Liver (tissue), 9 donors: Measurements from ENCODE around the gene PDCL2. TPM values are rescaled to one million over a fixed set of nuclear protein-coding genes. Genes with fewer than 3 reads are reported as not detected.

Experiments
- DNase-seq: peaks from one replicate; pipeline ENCODE4 v3.0.0-alpha.2; 2017; ENCODE audit warnings: low spot score
- H3K27ac ChIP-seq, 2 donors: one replicate each; pipeline ENCODE4 v1.7.0; 2013; ENCODE audit warnings: inconsistent platforms in 2 of 2, low read length in 2 of 2, control low read depth in 1 of 2, low read depth in 1 of 2, mild to moderate bottlenecking in 1 of 2
- H3K27me3 ChIP-seq, 4 donors: one replicate each; pipeline versions ENCODE4 v1.6.1 to v1.7.0; 2013; ENCODE audit warnings: low read length in 3 of 4, inconsistent platforms in 1 of 4, mild to moderate bottlenecking in 1 of 4, moderate library complexity in 1 of 4; ENCODE audit not compliant: control insufficient read depth in 4 of 4, insufficient read depth in 4 of 4
- H3K36me3 ChIP-seq, 4 donors: one replicate each; pipeline versions ENCODE4 v1.6.1 to v1.7.0; 2013; ENCODE audit warnings: low read length in 3 of 4, mild to moderate bottlenecking in 3 of 4, low read depth in 1 of 4, moderate library complexity in 1 of 4; ENCODE audit not compliant: control insufficient read depth in 4 of 4, insufficient read depth in 3 of 4
- H3K4me1 ChIP-seq, 4 donors: one replicate each; pipeline versions ENCODE4 v1.6.1 to v1.7.0; 2013; ENCODE audit warnings: low read length in 3 of 4, mild to moderate bottlenecking in 3 of 4, moderate library complexity in 1 of 4; ENCODE audit not compliant: control insufficient read depth in 4 of 4, insufficient read depth in 4 of 4
- H3K4me3 ChIP-seq, 3 donors: one replicate each; pipeline versions ENCODE4 v1.6.1 to v1.7.0; 2013; ENCODE audit warnings: low read length in 3 of 3, control low read depth in 1 of 3, low read depth in 1 of 3, mild to moderate bottlenecking in 1 of 3
- H3K9ac ChIP-seq, 2 donors: one replicate each; pipeline ENCODE4 v1.7.0; 2013; ENCODE audit warnings: low read length in 2 of 2, mild to moderate bottlenecking in 2 of 2, moderate library complexity in 2 of 2, control low read depth in 1 of 2, low read depth in 1 of 2
- H3K9me3 ChIP-seq, 4 donors: one replicate each; pipeline versions ENCODE4 v1.6.1 to v1.7.0; 2013; ENCODE audit warnings: low read length in 3 of 4; ENCODE audit not compliant: control insufficient read depth in 4 of 4
- EGR1 ChIP-seq, 2 donors: IDR thresholded peaks; 2 replicates each; pipeline ENCODE4 v1.6.1; 2016 to 2018; ENCODE audit warnings: antibody characterized with exemption in 2 of 2, low read depth in 2 of 2
- FOXA1 ChIP-seq: IDR thresholded peaks from 2 replicates; pipeline ENCODE4 v1.6.1; 2016; ENCODE audit warnings: antibody characterized with exemption
- FOXA2 ChIP-seq: IDR thresholded peaks from 2 replicates; pipeline ENCODE4 v1.6.1; 2016; ENCODE audit warnings: antibody characterized with exemption
- GABPA ChIP-seq, 2 donors: IDR thresholded peaks in 1 of 2; conservative IDR thresholded peaks in 1 of 2; 2 replicates each; pipeline ENCODE4 v1.6.1; 2016; ENCODE audit warnings: antibody characterized with exemption in 2 of 2, mild to moderate bottlenecking in 1 of 2, moderate library complexity in 1 of 2
- HNF4A ChIP-seq, 2 donors: conservative IDR thresholded peaks; 2 replicates each; pipeline ENCODE4 v1.6.1; 2016; ENCODE audit warnings: antibody characterized with exemption in 2 of 2, mild to moderate bottlenecking in 2 of 2
- HNF4G ChIP-seq: IDR thresholded peaks from 2 replicates; pipeline ENCODE4 v1.6.1; 2016; ENCODE audit warnings: antibody characterized with exemption
- JUND ChIP-seq, 2 donors: IDR thresholded peaks; 2 replicates each; pipeline ENCODE4 v1.6.1; 2016; ENCODE audit warnings: antibody characterized with exemption in 2 of 2
- NR2F2 ChIP-seq: IDR thresholded peaks from 2 replicates; pipeline ENCODE4 v1.6.1; 2016; ENCODE audit warnings: antibody characterized with exemption
- RAD21 ChIP-seq, 2 donors: IDR thresholded peaks; 2 replicates each; pipeline ENCODE4 v1.6.1; 2016; ENCODE audit warnings: antibody characterized with exemption in 2 of 2, mild to moderate bottlenecking in 2 of 2
- RXRA ChIP-seq, 2 donors: IDR thresholded peaks; 2 replicates each; pipeline ENCODE4 v1.6.1; 2017 to 2018; ENCODE audit warnings: antibody characterized with exemption in 2 of 2, mild to moderate bottlenecking in 1 of 2
- SP1 ChIP-seq: IDR thresholded peaks from 2 replicates; pipeline ENCODE4 v1.6.1; 2018; ENCODE audit warnings: antibody characterized with exemption, mild to moderate bottlenecking
- TAF1 ChIP-seq: conservative IDR thresholded peaks from 2 replicates; pipeline ENCODE4 v1.6.1; 2016; ENCODE audit warnings: antibody characterized with exemption, mild to moderate bottlenecking
- YY1 ChIP-seq: IDR thresholded peaks from 2 replicates; pipeline ENCODE4 v1.6.1; 2016; ENCODE audit warnings: antibody characterized with exemption, mild to moderate bottlenecking
- WGBS: extraction: QIAGEN DNeasy Blood & Tissue Kit; methylation state at CpG from one replicate; pipeline ENCODE4 v1.1.7; 2013; 5-methylcytosine and 5-hydroxymethylcytosine counted together
- polyA plus RNA-seq, 2 donors: library from polyadenylated mRNA; stranded (reverse) in 1 of 2; unstranded in 1 of 2; fragments of 200-250 nt in 1 of 2; fragments of >200 nt in 1 of 2; fragmentation: Nextera tagmentation in 1 of 2; extraction: Ambion mirVana in 1 of 2; gene quantifications; one replicate each; pipeline versions ENCODE4 v1.2.1 to v1.2.3, GENCODE V29; 2013 to 2015
- total RNA-seq, 2 donors: library from RNA; depleted of rRNA; stranded (reverse); fragments of >200 nt; gene quantifications; one replicate each; pipeline ENCODE4 v1.2.3, GENCODE V29; 2014
- TF ChIP-seq, protein P1 (sequence below): IDR thresholded peaks from 2 replicates; pipeline ENCODE4 v1.6.1; 2016; ENCODE audit warnings: antibody characterized with exemption
- TF ChIP-seq, protein P2 (sequence below): IDR thresholded peaks from 2 replicates; pipeline ENCODE4 v1.6.1; 2016; ENCODE audit warnings: antibody characterized with exemption, mild to moderate bottlenecking
- TF ChIP-seq, protein P3 (sequence below): IDR thresholded peaks from 2 replicates; pipeline ENCODE4 v1.6.1; 2016; ENCODE audit warnings: antibody characterized with exemption
- TF ChIP-seq, protein P4 (sequence below): fragments of 150-350 bp; IDR thresholded peaks from 2 replicates; pipeline ENCODE4 v1.5.1; 2017; ENCODE audit warnings: improper control_type of control experiment, low read depth, low read length; ENCODE audit not compliant: missing input control
- TF ChIP-seq, protein P5 (sequence below): IDR thresholded peaks from 2 replicates; pipeline ENCODE4 v1.6.1; 2016; ENCODE audit warnings: antibody characterized with exemption
- donor health status: healthy.
- donor health status: healthy.
- donor health status: healthy.
- donor health status: healthy.
- donor health status: healthy.

The PDCL2 gene
- total and polyA plus RNA-seq, 4 donors = not detected

DNA sequence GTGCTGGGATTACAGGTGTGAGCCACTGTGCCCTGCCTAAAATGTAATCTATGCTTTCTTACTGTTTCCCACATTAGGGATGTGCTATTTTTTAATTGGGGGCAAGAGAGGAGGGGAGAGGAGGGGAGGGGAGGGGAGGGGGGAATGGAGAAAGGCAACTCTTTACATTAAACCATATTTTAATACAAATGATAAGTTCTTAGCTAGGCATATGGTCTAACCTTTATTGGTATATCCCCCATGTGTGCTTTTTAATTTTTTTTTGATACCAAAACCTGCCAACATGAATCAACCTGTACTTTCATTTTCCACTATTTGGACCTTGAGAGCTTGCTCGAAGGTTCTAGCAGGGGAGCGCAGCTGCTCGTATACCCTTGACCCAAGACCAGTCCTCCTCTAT, 51.8 kb downstream of the PDCL2 start:
- no peaks in the 10 kb centered on the region for H3K27me3 ChIP-seq
- H3K4me1 ChIP-seq = peaks cover 0 to 12% (median 5%) of the 10 kb centered on the region in 4 donors
- H3K9ac ChIP-seq = no peak overlapping the region
- H3K27ac ChIP-seq = no peak overlapping the region
- DNase-seq = no peak
- no peaks in the 10 kb centered on the region for H3K36me3 ChIP-seq
- 96% methylated on average over 3 of the region's 3 CpGs for WGBS
- H3K4me3 ChIP-seq = no peak overlapping the region
- TF ChIP-seq FOXA2 (no peak), RAD21 (IDR thresholded peaks at IDR 0.05) (no peak), YY1 (no peak), HNF4A (conservative IDR thresholded peaks at IDR 0.05) (no peak), RXRA (IDR thresholded peaks at IDR 0.05) (no peak), TAF1 (no peak), JUND (IDR thresholded peaks at IDR 0.05) (no peak), HNF4G (no peak), GABPA (IDR thresholded peaks at IDR 0.05 in 1 of 2, conservative IDR thresholded peaks at IDR 0.05 in 1 of 2) (no peak), NR2F2 (no peak), EGR1 (IDR thresholded peaks at IDR 0.05; ENCODE audit: low read depth in 2 of 2) (no peak), SP1 (no peak), FOXA1 (no peak)
- TF ChIP-seq, protein P1, sequence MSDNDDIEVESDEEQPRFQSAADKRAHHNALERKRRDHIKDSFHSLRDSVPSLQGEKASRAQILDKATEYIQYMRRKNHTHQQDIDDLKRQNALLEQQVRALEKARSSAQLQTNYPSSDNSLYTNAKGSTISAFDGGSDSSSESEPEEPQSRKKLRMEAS = no peak
- TF ChIP-seq, protein P2, sequence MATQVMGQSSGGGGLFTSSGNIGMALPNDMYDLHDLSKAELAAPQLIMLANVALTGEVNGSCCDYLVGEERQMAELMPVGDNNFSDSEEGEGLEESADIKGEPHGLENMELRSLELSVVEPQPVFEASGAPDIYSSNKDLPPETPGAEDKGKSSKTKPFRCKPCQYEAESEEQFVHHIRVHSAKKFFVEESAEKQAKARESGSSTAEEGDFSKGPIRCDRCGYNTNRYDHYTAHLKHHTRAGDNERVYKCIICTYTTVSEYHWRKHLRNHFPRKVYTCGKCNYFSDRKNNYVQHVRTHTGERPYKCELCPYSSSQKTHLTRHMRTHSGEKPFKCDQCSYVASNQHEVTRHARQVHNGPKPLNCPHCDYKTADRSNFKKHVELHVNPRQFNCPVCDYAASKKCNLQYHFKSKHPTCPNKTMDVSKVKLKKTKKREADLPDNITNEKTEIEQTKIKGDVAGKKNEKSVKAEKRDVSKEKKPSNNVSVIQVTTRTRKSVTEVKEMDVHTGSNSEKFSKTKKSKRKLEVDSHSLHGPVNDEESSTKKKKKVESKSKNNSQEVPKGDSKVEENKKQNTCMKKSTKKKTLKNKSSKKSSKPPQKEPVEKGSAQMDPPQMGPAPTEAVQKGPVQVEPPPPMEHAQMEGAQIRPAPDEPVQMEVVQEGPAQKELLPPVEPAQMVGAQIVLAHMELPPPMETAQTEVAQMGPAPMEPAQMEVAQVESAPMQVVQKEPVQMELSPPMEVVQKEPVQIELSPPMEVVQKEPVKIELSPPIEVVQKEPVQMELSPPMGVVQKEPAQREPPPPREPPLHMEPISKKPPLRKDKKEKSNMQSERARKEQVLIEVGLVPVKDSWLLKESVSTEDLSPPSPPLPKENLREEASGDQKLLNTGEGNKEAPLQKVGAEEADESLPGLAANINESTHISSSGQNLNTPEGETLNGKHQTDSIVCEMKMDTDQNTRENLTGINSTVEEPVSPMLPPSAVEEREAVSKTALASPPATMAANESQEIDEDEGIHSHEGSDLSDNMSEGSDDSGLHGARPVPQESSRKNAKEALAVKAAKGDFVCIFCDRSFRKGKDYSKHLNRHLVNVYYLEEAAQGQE = no peak
- TF ChIP-seq, protein P3, sequence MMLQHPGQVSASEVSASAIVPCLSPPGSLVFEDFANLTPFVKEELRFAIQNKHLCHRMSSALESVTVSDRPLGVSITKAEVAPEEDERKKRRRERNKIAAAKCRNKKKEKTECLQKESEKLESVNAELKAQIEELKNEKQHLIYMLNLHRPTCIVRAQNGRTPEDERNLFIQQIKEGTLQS = no peak
- TF ChIP-seq, protein P4, sequence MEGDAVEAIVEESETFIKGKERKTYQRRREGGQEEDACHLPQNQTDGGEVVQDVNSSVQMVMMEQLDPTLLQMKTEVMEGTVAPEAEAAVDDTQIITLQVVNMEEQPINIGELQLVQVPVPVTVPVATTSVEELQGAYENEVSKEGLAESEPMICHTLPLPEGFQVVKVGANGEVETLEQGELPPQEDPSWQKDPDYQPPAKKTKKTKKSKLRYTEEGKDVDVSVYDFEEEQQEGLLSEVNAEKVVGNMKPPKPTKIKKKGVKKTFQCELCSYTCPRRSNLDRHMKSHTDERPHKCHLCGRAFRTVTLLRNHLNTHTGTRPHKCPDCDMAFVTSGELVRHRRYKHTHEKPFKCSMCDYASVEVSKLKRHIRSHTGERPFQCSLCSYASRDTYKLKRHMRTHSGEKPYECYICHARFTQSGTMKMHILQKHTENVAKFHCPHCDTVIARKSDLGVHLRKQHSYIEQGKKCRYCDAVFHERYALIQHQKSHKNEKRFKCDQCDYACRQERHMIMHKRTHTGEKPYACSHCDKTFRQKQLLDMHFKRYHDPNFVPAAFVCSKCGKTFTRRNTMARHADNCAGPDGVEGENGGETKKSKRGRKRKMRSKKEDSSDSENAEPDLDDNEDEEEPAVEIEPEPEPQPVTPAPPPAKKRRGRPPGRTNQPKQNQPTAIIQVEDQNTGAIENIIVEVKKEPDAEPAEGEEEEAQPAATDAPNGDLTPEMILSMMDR = no peak
- TF ChIP-seq, protein P5, sequence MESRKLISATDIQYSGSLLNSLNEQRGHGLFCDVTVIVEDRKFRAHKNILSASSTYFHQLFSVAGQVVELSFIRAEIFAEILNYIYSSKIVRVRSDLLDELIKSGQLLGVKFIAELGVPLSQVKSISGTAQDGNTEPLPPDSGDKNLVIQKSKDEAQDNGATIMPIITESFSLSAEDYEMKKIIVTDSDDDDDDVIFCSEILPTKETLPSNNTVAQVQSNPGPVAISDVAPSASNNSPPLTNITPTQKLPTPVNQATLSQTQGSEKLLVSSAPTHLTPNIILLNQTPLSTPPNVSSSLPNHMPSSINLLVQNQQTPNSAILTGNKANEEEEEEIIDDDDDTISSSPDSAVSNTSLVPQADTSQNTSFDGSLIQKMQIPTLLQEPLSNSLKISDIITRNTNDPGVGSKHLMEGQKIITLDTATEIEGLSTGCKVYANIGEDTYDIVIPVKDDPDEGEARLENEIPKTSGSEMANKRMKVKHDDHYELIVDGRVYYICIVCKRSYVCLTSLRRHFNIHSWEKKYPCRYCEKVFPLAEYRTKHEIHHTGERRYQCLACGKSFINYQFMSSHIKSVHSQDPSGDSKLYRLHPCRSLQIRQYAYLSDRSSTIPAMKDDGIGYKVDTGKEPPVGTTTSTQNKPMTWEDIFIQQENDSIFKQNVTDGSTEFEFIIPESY = no peak
- no peaks in the 10 kb centered on the region for H3K9me3 ChIP-seq
